ENCODE data around the gene TSEN2.
"Not testable (repeated sequence)": the region's sequence is repeated elsewhere in the genome, so short reads cannot be mapped to it uniquely, and the experiment has no call there.

TSEN2 gene

GRCh38 chr3:12507591-12508281 lies 23.5 kb downstream of the TSEN2 start:
- no peak for DNase-seq

- no peak for DNase-seq
Measured at GRCh38 chr3:12508291-12508700, 24.0 kb downstream of the TSEN2 start.

- DNase-seq = no peak
Measured at GRCh38 chr3:12509466-12509865, 25.2 kb downstream of the TSEN2 start.

- DNase-seq = no peak
Measured at GRCh38 chr3:12512534-12513118, 28.3 kb downstream of the TSEN2 start.

- DNase-seq = no peak
Measured at GRCh38 chr3:12513694-12514446, 29.6 kb downstream of the TSEN2 start.

GRCh38 chr3:12515631-12516030 lies 31.4 kb downstream of the TSEN2 start:
- no peak for DNase-seq

GRCh38 chr3:12516873-12517272 lies 32.6 kb downstream of the TSEN2 start:
- no peak for DNase-seq

- DNase-seq = no peak
Measured at GRCh38 chr3:12518261-12519028, 34.2 kb downstream of the TSEN2 start.

- no peak for DNase-seq
Measured at GRCh38 chr3:12521010-12521409, 36.7 kb downstream of the TSEN2 start.

- no peak for DNase-seq
Measured at GRCh38 chr3:12522721-12523120, 38.4 kb downstream of the TSEN2 start.

GRCh38 chr3:12527757-12528143 lies 43.5 kb downstream of the TSEN2 start:
- no peak for DNase-seq

- no peak for DNase-seq
Measured at GRCh38 chr3:12532182-12532581, 47.9 kb downstream of the TSEN2 start.

GRCh38 chr3:12536423-12536822 lies 52.1 kb downstream of the TSEN2 start:
- no peak for DNase-seq

GRCh38 chr3:12541625-12542024 lies 57.3 kb downstream of the TSEN2 start:
- no peak for DNase-seq

GRCh38 chr3:12543497-12543896 lies 59.2 kb downstream of the TSEN2 start:
- DNase-seq = not testable (repeated sequence)

- DNase-seq = no peak
Measured at GRCh38 chr3:12544652-12545472, 60.6 kb downstream of the TSEN2 start.

- DNase-seq = no peak
Measured at GRCh38 chr3:12545473-12545791, 61.2 kb downstream of the TSEN2 start, which contains the start of gene MKRN2OS. MKRN2OS (minus strand) TSS chr3:12545499; CDS start chr3:12545464, 35 bp downstream.

GRCh38 chr3:12549971-12550760 lies 65.9 kb downstream of the TSEN2 start:
- no peak for DNase-seq

GRCh38 chr3:12553921-12554391 lies 69.7 kb downstream of the TSEN2 start:
- peak; percentile 27 to 56 (median 34) for DNase-seq

GRCh38 chr3:12556314-12556689 lies 72.0 kb downstream of the TSEN2 start:
- peak in 1 of 4 experiments; percentile 43 for DNase-seq

Measured in suppressor macrophage (primary cell).